ENCODE results near the gene DNTTIP2. TPM values are rescaled to one million over a fixed set of nuclear protein-coding genes. Genes with fewer than 3 reads are reported as not detected.
A peak's percentile ranks its signal among the peaks of the same experiment; 100 is the strongest.
"Not testable (repeated sequence)": the region's sequence is repeated elsewhere in the genome, so short reads cannot be mapped to it uniquely, and the experiment has no call there.

DNTTIP2 gene
- total RNA-seq, 1 donor from 2014 or later, result 41.3 TPM

DNA sequence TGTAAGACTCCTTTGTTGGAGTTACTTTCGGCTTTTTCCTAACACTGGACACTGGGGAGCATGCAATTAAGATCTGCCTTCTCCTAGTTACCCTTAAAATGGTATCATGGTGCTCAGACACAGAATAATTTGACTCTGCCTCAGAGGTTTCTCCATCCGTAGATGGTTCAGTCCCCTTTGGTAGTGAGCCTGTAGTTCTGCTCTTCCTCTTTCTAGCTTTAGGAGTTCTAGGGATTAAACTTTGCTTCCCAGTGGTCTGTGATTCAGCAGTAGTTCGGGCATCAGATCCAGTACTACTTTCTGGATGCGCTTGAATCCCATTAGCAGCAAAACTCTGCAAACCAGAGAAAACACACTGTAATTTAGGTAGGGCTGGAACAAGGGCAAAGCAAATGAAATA is 1.5 kb downstream of the DNTTIP2 start:
- DNase-seq (ENCODE audit: low read depth), result no peak

DNA sequence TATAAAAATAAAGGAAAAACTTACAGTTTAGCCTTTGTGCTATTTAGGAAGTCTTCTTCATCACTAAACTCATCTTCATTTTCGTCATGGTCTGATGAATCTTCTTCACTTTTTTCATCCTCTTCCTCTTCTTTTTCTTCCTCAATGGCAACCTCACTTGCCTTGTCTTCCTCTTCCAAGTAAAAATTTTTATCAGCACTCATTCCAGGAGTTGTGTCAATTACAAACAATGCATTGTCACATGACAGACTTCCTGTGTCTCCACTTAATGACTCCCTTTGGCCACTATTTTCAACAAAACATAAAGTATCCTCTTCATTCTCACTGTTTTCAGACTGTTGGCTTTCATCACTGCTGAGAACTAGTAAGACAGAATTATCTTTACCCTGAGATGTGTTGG is 2.8 kb downstream of the DNTTIP2 start:
- DNase-seq (ENCODE audit: low read depth), result no peak

GRCh38 chr1:93874025-93874651 is 4.9 kb downstream of the DNTTIP2 start:
- DNase-seq (ENCODE audit: low read depth), result peak; percentile 35

GRCh38 chr1:93871366-93871765 is 7.6 kb downstream of the DNTTIP2 start:
- DNase-seq (ENCODE audit: low read depth), result no peak

DNA sequence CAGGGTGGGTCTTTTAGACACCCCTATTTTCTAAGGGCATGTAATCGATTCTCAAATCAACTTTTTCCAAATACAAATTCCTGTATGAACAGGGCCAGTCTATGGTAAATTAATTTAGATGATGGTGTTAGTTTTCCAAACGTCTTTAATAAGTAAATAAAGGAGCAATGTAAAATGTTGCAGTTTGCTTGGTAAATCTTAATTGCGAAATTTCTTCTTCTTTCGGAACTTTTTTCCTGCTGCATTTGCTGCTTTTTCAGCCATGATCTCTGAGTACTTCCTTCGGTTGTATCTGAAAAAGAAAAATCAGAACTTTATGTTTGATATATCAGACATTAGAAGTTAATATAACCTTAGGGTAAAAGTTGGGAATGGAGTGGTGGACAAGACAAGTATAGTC is 9.4 kb downstream of the DNTTIP2 start:
- no peak for DNase-seq (ENCODE audit: low read depth)

DNA sequence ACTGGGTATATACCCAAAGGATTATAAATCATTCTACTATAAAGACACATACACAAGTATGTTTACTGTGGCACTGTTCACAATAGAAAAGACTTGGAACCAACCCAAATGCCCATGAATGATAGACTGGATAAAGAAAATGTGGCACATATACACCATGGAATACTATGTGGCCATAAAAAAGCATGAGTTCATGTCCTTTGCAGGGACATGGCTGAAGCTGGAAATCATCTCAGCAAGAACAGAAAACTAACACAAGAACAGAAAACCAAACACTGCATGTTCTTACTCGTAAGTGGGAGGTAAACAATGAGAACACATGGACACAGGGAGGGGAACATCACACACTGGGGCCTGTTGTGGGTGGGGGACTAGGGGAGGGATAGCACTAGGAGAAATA is 10.5 kb downstream of the DNTTIP2 start:
- not testable (repeated sequence) for DNase-seq (ENCODE audit: low read depth)

DNA sequence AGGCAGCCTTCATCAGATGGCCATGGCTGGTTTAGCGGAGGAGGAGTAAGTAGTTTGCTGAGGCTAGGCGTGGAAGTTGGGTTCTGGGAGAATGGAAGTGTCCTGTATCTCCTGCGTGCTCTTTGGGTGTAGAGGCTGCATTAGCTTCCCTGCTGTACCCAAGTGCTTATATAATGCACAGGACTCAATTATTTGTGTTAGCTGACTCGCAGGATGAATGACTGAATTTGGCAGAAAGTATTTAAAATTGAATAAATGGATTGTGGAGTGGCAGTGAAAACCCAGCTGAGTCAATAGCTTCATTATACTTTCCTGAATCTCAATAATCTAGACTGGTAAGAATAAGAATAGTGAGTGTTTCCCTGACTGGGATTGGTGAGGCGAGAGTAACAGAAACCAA is 13.8 kb downstream of the DNTTIP2 start:
- no peak for DNase-seq (ENCODE audit: low read depth)

DNA sequence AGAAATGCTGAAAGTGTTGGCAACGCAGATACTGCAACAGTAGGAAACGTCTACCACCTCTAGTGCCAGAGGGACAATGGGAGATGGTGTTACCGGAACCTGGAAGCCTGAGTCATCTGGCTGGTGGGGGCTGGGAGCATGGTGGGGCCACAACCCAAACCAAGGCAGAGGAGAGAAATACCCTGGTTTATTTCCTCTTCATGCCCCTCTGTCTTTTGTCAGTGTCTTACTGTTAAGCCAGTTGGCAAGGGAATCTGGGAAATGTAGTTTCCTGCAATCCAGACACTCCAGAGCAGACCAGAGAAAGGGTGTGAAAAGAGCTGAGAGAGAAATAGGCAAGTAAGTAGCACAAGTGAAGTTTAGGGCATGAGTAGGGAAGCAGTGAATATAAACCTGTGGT is 14.8 kb downstream of the DNTTIP2 start:
- no peak for DNase-seq (ENCODE audit: low read depth)

GRCh38 chr1:93857653-93858052 is 21.4 kb downstream of the DNTTIP2 start:
- DNase-seq (ENCODE audit: low read depth), result not testable (repeated sequence)

GRCh38 chr1:93855983-93856382 is 23.0 kb downstream of the DNTTIP2 start:
- DNase-seq (ENCODE audit: low read depth), result not testable (repeated sequence)

- no peak for DNase-seq (ENCODE audit: low read depth)
Observed at GRCh38 chr1:93853940-93854339, 25.1 kb downstream of the DNTTIP2 start.

DNA sequence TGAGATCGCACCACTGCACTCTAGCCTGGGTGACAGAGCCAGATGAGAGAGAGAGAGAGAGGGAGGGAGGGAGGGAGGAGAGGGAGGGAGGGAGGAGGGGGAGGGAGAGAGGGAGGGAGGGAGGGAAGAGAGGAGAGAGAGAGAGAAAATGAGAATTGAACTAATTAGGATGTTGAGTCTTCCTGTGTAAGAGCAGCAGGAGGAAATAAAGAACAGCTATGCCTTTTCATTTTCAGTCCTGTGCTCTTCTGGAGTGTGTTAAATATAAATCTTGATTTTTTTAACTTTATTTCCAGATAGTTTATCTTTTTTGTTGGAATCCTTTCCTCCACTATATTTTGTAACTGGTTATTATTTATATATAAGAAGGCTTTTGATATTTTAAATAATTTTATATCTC is 27.1 kb downstream of the DNTTIP2 start:
- no peak for DNase-seq (ENCODE audit: low read depth)

DNA sequence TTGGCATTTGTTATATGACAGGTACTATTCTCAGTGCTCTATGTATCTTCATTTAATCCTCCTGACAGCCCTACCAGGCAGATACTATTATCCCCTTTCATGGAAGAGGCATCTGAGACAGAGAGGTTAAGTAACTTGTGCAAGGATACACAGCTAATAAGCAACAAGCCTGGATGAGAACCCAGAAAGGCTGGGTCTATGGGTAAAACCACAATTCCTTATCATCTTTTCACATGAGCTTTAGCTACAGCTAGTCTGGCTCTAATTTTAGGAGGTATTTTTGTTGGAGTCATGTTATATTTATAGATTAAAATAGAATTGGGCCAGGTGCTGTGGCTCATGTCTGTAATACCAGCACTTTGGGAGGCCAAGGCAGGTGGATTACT is 27.7 kb downstream of the DNTTIP2 start:
- peak; percentile 57 for DNase-seq (ENCODE audit: low read depth)

DNA sequence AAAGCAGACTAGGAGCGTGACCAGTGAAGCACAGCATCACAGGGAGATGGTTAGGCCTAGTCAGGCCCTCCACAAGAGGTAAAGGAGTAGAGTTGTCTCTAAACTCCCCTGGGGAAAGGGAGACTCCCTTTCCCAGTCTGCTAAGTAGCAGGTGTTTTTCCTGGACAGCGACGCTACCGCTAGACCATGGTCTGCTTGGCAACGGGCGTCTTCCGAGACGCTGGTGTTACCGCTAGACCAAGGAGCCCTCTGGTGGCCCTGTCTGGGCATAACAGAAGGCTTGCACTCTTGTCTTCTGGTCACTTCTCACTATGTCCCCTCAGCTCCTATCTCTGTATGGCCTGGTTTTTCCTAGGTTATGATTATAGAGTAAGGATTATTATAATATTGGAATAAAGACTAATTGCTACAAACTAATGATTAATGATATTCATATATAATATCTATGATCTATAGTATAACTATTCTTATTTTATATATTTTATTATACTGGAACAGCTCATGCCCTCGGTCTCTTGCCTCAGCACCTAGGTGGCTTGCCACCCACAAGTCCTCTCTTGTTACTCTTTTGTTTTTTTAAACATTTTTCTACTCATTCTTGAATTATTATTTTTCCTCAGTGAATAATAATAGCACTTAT is 28.2 kb downstream of the DNTTIP2 start:
- DNase-seq (ENCODE audit: low read depth), result peak; percentile 80

- no peak for DNase-seq (ENCODE audit: low read depth)
Observed at GRCh38 chr1:93848350-93848883, 30.6 kb downstream of the DNTTIP2 start.

GRCh38 chr1:93847811-93848288 is 31.2 kb downstream of the DNTTIP2 start:
- peak; percentile 87 for DNase-seq (ENCODE audit: low read depth)

GRCh38 chr1:93846992-93847810 is 31.8 kb downstream of the DNTTIP2 start:
- peak; percentile 91 for DNase-seq (ENCODE audit: low read depth)

DNA sequence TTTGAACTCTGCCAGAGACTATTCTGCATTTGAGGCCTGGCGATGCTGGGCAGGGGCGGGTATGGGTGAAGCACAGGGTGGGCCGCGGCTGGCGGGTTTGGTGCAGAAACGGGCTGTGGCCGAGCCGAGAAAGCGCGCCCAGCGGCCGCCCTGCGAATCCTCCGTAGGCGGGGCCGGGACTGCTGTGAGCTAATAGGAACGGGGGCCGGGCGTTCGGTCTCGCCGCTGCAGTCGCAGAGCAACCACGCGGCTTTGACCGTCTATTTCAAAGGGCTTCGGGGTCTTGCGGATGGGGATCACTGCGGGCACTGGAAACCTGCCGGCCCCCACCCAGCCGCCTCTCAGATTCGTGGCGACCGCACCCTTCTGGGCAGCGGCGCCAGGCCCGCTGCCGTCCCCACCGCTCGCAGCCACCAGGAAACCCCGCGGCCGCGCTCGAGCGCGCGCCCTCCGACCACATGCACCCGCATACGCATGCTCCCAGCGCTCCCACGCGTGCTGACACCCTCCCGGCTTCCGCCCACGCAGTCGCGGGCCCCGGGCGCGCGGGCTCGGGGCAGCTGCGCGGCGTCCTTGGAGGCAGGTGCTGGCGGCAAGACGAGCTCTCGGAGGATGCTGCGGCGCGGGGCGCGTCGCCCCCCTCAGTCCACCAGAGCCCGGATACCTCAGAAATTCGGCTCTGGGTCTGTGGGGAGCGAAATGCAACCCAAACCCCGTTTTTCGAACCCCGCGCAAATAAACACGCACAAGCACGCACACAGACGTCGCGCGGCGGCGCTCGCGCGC is 32.6 kb downstream of the DNTTIP2 start:
- DNase-seq (ENCODE audit: low read depth), result peak; percentile 85

DNA sequence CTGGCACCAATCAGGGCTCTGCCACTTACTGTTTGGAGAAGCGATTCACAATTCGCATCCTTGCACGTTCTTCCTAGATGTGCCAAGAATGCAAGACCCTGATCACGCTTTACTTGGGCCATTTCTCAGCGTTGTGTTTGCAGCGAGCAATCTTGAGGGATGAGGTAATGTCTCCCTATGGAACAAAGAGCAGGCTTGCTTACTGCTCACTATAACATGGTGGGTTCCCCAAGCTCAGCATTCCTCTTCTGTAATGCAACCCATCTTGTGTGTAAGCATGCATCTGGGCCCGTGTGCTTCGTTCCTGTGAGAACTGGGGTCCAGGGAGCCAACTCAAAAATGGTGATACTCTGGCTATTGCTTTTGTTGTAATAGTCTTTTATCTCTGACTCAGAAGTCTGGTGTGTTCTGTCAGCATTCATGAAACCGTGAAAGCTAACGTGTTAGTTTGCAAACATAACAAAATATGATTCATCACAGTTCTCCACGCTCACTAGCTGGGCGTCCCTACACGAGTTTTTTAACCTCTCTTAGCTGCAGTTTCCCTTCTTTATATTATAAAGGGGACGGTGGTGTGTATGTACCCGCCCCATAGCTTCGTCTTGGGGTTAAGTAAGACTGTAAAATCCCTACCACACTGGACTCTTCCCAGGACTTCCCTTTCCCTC is 33.3 kb downstream of the DNTTIP2 start:
- DNase-seq (ENCODE audit: low read depth), result peak; percentile 55

- peak; percentile 79 for DNase-seq (ENCODE audit: low read depth)
Observed at GRCh38 chr1:93844262-93845045, 34.6 kb downstream of the DNTTIP2 start.
